ENCODE results near the gene TMEM43. TPM values are rescaled to one million over a fixed set of nuclear protein-coding genes. Genes with fewer than 3 reads are reported as not detected.

TMEM43 gene
- total and polyA plus RNA-seq, 2 of the 13 experiments (the other 11 are each of a cell fraction or from before 2014, with no cell fraction given): 48.9 to 50.5 TPM

DNA sequence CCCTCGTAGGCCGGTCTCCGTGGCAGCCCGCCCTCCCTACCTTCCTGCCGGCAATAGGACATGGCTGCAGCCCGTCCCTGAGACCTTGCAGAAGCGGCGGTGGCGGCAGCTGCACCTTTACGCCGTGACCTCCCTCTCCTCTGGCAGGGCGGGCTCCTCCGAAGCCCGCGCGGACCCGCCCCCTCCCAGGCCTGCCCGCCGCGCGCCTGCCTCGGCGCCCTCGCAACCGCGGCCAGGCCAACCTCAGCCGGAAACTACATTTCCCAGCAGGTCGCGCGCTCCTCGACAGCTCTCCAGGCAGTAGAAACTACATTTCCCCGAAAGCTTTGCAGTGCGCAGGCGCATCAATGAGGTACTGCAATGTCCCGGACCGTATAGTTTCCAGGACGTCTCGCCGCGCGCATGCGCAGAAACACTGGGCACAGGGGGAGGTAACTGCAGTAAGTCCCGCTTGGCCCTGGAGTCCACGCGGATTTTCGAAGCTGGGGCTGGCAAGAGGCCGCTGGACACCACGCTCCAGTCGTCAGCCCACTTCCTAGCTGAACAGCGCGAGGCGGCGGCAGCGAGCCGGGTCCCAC, at the start of gene TMEM43, which contains the start of gene CHCHD4 (continued):
- TF ChIP-seq SNAPC5 (CRISPR knock-in tag; IDR thresholded peaks at IDR 0.05; ENCODE audit: borderline replicate concordance): no peak
- TF ChIP-seq XBP1 (CRISPR knock-in tag; IDR thresholded peaks at IDR 0.05): no peak
- peak; percentile 42; the same call in 1 of the 2 replicates for TF ChIP-seq AKAP8 (CRISPR knock-in tag; IDR thresholded peaks at IDR 0.05)
- TF ChIP-seq ZNF18 (CRISPR knock-in tag; IDR thresholded peaks at IDR 0.05; ENCODE audit: insufficient replicate concordance): peak; percentile 22
- peak; percentile 28; the same call in 1 of the 2 replicates for TF ChIP-seq CEBPG (CRISPR knock-in tag; IDR thresholded peaks at IDR 0.05)
- TF ChIP-seq FOSL2 (CRISPR knock-in tag; IDR thresholded peaks at IDR 0.05): no peak; the same call in 1 of the 2 replicates
- no peak for TF ChIP-seq DBP (CRISPR knock-in tag; IDR thresholded peaks at IDR 0.05; ENCODE audit: not compliant biosample characterization)
- 0 out of 2 replicates have a peak, but pooled peaks have one; percentile 63 for TF ChIP-seq FIP1L1 (IDR thresholded peaks at IDR 0.05; ENCODE audit: borderline replicate concordance, insufficient read depth, low read depth, low read length)
- no peak for TF ChIP-seq ZNF431 (CRISPR knock-in tag; IDR thresholded peaks at IDR 0.05; ENCODE audit: borderline replicate concordance, low read depth)
- 0 out of 2 replicates have a peak, but pooled peaks have one; percentile 48 for TF ChIP-seq ZNF367 (CRISPR knock-in tag; IDR thresholded peaks at IDR 0.05; ENCODE audit: borderline replicate concordance)
- TF ChIP-seq, protein P1, sequence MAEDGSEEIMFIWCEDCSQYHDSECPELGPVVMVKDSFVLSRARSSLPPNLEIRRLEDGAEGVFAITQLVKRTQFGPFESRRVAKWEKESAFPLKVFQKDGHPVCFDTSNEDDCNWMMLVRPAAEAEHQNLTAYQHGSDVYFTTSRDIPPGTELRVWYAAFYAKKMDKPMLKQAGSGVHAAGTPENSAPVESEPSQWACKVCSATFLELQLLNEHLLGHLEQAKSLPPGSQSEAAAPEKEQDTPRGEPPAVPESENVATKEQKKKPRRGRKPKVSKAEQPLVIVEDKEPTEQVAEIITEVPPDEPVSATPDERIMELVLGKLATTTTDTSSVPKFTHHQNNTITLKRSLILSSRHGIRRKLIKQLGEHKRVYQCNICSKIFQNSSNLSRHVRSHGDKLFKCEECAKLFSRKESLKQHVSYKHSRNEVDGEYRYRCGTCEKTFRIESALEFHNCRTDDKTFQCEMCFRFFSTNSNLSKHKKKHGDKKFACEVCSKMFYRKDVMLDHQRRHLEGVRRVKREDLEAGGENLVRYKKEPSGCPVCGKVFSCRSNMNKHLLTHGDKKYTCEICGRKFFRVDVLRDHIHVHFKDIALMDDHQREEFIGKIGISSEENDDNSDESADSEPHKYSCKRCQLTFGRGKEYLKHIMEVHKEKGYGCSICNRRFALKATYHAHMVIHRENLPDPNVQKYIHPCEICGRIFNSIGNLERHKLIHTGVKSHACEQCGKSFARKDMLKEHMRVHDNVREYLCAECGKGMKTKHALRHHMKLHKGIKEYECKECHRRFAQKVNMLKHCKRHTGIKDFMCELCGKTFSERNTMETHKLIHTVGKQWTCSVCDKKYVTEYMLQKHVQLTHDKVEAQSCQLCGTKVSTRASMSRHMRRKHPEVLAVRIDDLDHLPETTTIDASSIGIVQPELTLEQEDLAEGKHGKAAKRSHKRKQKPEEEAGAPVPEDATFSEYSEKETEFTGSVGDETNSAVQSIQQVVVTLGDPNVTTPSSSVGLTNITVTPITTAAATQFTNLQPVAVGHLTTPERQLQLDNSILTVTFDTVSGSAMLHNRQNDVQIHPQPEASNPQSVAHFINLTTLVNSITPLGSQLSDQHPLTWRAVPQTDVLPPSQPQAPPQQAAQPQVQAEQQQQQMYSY (CRISPR knock-in tag; IDR thresholded peaks at IDR 0.05): no peak
- TF ChIP-seq ZNF251 (CRISPR knock-in tag; IDR thresholded peaks at IDR 0.05): no peak
- TF ChIP-seq FOXK2 (IDR thresholded peaks at IDR 0.05): no peak
- peak; percentile 25 for TF ChIP-seq ERF (CRISPR knock-in tag; IDR thresholded peaks at IDR 0.05)
- TF ChIP-seq AGO2 (optimal IDR thresholded peaks at IDR 0.05; ENCODE audit: low read depth, low read length): peak; percentile 1
- TF ChIP-seq, protein P2, sequence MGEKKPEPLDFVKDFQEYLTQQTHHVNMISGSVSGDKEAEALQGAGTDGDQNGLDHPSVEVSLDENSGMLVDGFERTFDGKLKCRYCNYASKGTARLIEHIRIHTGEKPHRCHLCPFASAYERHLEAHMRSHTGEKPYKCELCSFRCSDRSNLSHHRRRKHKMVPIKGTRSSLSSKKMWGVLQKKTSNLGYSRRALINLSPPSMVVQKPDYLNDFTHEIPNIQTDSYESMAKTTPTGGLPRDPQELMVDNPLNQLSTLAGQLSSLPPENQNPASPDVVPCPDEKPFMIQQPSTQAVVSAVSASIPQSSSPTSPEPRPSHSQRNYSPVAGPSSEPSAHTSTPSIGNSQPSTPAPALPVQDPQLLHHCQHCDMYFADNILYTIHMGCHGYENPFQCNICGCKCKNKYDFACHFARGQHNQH (CRISPR knock-in tag; IDR thresholded peaks at IDR 0.05): peak; percentile 15; the same call in 1 of the 2 replicates
- peak; percentile 16 for TF ChIP-seq HNRNPLL (IDR thresholded peaks at IDR 0.05; ENCODE audit: low read depth, low read length, poor library complexity, severe bottlenecking)
